ENCODE measurements around the gene WAC. TPM values are rescaled to one million over a fixed set of nuclear protein-coding genes. Genes with fewer than 3 reads are reported as not detected.

The WAC gene
- 44.4 and 57.6 TPM in 2 replicates for total RNA-seq

GRCh38 chr10:28532337-28533185, at the start of gene WAC:
Gene WAC, plus strand, starts transcription at chr10:28533118. Its CDS starts 462 bp downstream, at chr10:28533580.

Other genes with a start within 250 kb of the WAC start
- gene MPP7, start 230.1 kb upstream of the WAC start, total RNA-seq: under 0.01 and 2.3 TPM in 2 replicates
- not detected in 2 replicates for gene BAMBI, start 144.4 kb downstream of the WAC start, total RNA-seq

Measured in myometrial cell (primary cell).